GM12864 (cell line): ENCODE measurements around the gene STK39.

Experiments used
- DNase-seq: peaks from one replicate; pipeline ENCODE4 v3.0.0-alpha.2; 2011; ENCODE audit warnings: low read depth
- H3K4me3 ChIP-seq: 2 replicates; pipeline ENCODE4 v1.5.1; 2011; ENCODE audit warnings: mild to moderate bottlenecking, low read depth, low read length, control low read depth
- TF ChIP-seq, protein P1 (sequence below): IDR thresholded peaks from 2 replicates; pipeline ENCODE4 v1.5.1; 2011; ENCODE audit warnings: low read depth, mild to moderate bottlenecking, moderate library complexity, low read length, control low read depth, inconsistent platforms; ENCODE audit errors: missing control alignments

Gene STK39

DNA sequence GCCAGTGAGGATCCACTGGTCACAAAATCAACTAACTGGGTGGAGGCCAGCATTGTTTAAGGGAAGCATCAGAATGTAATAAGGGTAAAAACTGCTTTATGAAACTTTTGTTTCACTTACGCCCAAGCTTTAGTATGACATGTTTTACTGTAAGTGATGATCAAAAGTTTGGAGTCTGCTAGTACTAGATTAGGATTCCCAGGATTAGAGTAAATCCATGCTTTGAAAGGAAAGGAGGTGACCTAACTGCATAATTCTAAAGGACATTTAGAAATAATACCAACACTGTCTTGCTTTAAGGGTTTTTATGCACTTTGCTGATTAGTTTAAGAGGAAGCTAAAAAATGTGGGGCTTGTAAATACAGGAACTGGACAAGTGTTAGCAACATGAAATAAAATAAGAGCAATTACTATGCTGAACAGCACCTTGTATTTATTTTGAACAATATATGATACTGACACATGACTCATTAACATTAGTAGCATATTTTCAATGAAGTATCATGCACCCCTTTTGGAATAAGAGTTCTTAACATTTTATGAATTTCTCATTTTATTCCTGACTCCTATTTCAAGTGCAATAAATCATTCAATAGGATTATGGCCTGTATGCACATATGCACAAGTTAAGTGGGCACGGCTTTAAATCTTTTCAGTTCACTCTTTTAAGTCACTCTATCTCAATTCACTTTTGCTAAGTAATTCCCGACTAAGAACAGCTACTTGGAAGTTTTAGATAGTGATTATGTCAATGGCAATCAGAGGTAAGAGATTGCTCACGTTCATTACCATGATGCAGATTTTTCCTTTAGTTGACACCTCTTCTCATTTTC is 62.5 kb downstream of the STK39 start:
- TF ChIP-seq, protein P1, sequence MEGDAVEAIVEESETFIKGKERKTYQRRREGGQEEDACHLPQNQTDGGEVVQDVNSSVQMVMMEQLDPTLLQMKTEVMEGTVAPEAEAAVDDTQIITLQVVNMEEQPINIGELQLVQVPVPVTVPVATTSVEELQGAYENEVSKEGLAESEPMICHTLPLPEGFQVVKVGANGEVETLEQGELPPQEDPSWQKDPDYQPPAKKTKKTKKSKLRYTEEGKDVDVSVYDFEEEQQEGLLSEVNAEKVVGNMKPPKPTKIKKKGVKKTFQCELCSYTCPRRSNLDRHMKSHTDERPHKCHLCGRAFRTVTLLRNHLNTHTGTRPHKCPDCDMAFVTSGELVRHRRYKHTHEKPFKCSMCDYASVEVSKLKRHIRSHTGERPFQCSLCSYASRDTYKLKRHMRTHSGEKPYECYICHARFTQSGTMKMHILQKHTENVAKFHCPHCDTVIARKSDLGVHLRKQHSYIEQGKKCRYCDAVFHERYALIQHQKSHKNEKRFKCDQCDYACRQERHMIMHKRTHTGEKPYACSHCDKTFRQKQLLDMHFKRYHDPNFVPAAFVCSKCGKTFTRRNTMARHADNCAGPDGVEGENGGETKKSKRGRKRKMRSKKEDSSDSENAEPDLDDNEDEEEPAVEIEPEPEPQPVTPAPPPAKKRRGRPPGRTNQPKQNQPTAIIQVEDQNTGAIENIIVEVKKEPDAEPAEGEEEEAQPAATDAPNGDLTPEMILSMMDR, result no peak
- no peak for DNase-seq
- no peak overlapping the region for H3K4me3 ChIP-seq

DNA sequence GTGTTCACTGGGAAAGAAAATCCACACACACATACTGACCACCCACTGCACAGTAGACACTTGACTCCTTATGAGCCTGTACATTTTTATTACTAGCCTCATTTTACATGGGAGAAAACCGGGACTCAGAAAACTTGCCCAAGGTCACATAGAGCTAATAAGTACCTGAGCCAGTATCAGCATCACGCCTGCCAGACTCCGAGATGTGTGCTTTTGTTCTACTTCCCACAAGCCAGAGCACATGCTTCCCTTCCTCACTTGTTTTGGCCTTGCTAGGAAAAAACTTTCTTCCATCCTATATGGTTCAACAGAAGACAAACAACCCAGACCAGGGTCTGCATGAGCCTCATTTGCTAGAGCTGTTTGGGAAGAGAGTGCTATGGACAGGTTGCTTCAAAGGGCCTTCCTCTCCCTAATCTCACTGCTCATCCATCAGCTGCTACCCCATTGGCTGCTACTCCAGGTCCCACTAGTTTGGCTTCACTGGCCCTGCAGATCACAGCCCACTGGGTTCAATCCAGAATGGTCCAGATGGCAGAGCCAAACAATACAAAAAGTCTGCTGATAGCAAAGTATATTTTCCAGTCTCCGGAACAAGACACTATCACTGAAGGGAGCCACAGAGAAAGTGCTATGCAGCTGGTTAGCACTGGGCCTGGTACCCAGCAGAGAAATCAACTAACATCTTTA is 63.9 kb downstream of the STK39 start:
- TF ChIP-seq, protein P1, result no peak
- no peak overlapping the region for H3K4me3 ChIP-seq
- no peak for DNase-seq

DNA sequence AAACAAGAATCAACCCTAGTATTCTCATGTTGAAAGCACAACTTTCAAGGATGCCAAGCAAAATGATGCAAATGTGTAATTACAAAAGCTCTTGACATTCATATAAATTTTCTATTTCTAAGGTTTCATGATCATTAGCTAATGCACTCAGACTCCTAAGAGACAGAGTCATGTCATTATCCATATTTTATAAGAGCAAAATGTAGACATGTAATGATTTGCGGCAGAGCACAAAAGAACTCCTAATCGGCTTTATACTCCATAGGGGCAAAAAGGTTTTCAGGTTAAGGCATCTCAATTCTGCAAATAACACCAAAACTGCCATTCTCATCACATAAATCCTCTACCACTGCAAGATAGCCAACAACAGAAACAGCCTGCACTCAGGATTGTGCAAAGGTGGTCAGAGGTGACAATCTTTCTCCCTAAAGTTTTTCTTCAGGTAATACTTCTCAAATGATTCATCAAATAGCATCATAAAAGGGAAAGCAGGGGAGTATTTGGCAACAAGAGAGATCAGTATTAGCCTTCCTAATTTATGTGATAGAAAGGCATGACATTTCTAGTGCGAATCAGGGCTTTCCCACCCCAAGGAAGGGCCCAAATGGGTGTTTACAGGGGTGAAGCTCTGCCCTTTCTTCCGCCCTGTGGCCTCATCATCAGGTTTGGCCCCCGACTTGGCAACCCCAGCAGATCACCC is 64.7 kb downstream of the STK39 start:
- no peak for DNase-seq
- TF ChIP-seq, protein P1, result no peak
- no peak overlapping the region for H3K4me3 ChIP-seq

DNA sequence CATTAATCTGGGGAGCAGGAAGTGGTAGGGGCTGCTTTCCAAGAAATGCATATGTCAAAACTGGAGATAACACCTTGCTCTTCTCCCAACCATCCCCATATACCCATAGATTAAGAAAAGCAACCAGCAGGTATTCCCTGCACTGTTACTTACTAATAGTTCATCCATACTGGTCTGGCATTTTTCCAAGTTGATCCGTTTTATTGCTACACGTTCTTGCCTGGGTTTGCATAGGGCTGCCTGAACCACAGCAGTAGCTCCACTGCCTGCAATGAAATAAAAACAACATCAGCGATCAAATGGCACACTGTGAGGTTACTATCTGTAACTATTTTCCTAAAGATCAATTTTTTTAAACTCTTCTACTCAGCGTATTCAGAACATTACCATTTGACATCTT is 65.6 kb downstream of the STK39 start:
- TF ChIP-seq, protein P1, result no peak
- no peak overlapping the region for H3K4me3 ChIP-seq
- DNase-seq, result no peak

DNA sequence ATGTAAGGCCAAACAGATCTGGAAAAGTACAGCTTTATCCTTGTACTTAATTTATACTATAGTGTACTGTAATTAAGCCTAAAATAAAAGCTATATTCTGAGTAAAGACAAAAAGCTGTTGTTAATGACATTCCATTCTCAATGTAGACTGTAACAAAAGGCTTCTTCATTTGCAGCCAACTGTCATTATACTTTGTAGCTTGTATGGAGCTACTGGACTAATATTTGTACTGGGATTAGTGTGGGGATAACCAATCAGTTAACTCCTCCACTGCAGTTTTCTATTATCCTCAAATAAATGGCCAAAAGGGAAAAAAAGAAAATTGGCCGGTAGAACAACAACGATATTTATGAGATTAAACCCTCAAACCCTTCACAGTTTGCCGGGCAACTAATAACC is 66.5 kb downstream of the STK39 start:
- no peak overlapping the region for H3K4me3 ChIP-seq
- TF ChIP-seq, protein P1, result no peak
- DNase-seq, result no peak

DNA sequence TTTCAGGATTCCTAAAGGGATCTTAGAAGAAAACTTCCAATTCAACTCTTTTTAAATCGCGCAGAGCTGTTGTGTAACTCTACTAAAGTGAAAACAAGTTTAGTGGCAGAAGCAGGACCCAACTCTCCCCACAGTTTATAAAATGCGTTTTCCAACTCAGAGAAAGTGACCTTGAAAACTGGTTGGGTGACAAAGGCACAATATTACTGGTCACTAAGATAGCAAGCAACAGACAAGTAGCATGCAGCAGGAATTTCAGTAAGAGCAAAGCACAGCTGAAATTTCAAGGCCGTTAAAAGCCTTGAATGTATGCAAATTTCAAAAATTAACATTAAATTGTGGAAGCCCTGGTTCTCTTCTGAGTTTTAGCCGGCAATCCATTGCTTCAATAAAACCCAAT is 66.9 kb downstream of the STK39 start:
- no peak overlapping the region for H3K4me3 ChIP-seq
- DNase-seq, result no peak
- TF ChIP-seq, protein P1, result no peak
